HepG2 (cell line): ENCODE measurements around the gene STIM1. TPM values are rescaled to one million over a fixed set of nuclear protein-coding genes. Genes with fewer than 3 reads are reported as not detected.
A peak's percentile ranks its signal among the peaks of the same experiment; 100 is the strongest.

ENCODE experiments used
- FOXA3 ChIP-seq: IDR thresholded peaks from 2 replicates; pipeline ENCODE4 v1.6.1; 2016; ENCODE audit warnings: missing genetic modification reagents, missing compliant biosample characterization
- HOXA9 ChIP-seq: sonication (generic); formaldehyde crosslinking; IDR thresholded peaks from 2 replicates; pipeline ENCODE4 v1.8.1; 2022; ENCODE audit warnings: missing genetic modification reagents, mild to moderate bottlenecking, moderate library complexity, borderline replicate concordance
- JUND ChIP-seq: sonication (generic); formaldehyde crosslinking; IDR thresholded peaks from 2 replicates; pipeline ENCODE4 v1.8.0; 2022; ENCODE audit warnings: mild to moderate bottlenecking, missing genetic modification reagents
- KDM4B ChIP-seq: sonication (generic); formaldehyde crosslinking; IDR thresholded peaks from 2 replicates; pipeline ENCODE4 v1.4.0; 2020; ENCODE audit warnings: missing genetic modification reagents
- KLF13 ChIP-seq: sonication (generic); formaldehyde crosslinking; IDR thresholded peaks from 2 replicates; pipeline ENCODE4 v1.4.0; 2020; ENCODE audit warnings: mild to moderate bottlenecking, missing genetic modification reagents
- MIER2 ChIP-seq: IDR thresholded peaks from 2 replicates; pipeline ENCODE4 v1.6.1; 2016; ENCODE audit warnings: missing biosample characterization, missing genetic modification reagents
- NCOA2 ChIP-seq: sonication (generic); formaldehyde crosslinking; IDR thresholded peaks from 2 replicates; pipeline ENCODE4 v1.8.0; 2022; ENCODE audit warnings: inconsistent platforms
- PBX3 ChIP-seq: sonication (generic); formaldehyde crosslinking; IDR thresholded peaks from 2 replicates; pipeline ENCODE4 v1.8.1; 2023; ENCODE audit warnings: missing genetic modification reagents, inconsistent platforms, borderline replicate concordance
- REPIN1 ChIP-seq: sonication (generic); formaldehyde crosslinking; IDR thresholded peaks from 2 replicates; pipeline ENCODE4 v1.8.0; 2022; ENCODE audit warnings: missing genetic modification reagents, low read depth, mild to moderate bottlenecking, borderline replicate concordance
- ZNF224 ChIP-seq: sonication (generic); formaldehyde crosslinking; IDR thresholded peaks from 2 replicates; pipeline ENCODE4 v1.5.0; 2020; ENCODE audit warnings: mild to moderate bottlenecking, missing genetic modification reagents
- ZNF446 ChIP-seq: sonication (generic); formaldehyde crosslinking; IDR thresholded peaks from 2 replicates; pipeline ENCODE4 v1.5.0; 2020; ENCODE audit warnings: mild to moderate bottlenecking, missing genetic modification reagents
- ZNF501 ChIP-seq: sonication (generic); formaldehyde crosslinking; IDR thresholded peaks from 2 replicates; pipeline ENCODE4 v1.5.1; 2020; ENCODE audit warnings: mild to moderate bottlenecking, moderate library complexity, missing genetic modification reagents
- ZNF562 ChIP-seq: sonication (generic); formaldehyde crosslinking; IDR thresholded peaks from 2 replicates; pipeline ENCODE4 v1.8.0; 2022; ENCODE audit warnings: missing genetic modification reagents, borderline replicate concordance
- ZNF563 ChIP-seq: sonication (generic); formaldehyde crosslinking; IDR thresholded peaks from 2 replicates; pipeline ENCODE4 v1.8.0; 2022; ENCODE audit warnings: mild to moderate bottlenecking, moderate library complexity, missing genetic modification reagents
- ZNF83 ChIP-seq: sonication (generic); formaldehyde crosslinking; IDR thresholded peaks from 2 replicates; pipeline ENCODE4 v1.4.0; 2020; ENCODE audit warnings: missing genetic modification reagents, mild to moderate bottlenecking, borderline replicate concordance
- ZSCAN9 ChIP-seq: IDR thresholded peaks from 2 replicates; pipeline ENCODE4 v1.6.1; 2016; ENCODE audit warnings: borderline replicate concordance
- polyA plus RNA-seq, 8 experiments: library from polyadenylated mRNA; depleted of rRNA in 3 of 8; stranded (reverse) in 7 of 8; unstranded in 1 of 8; fragments of >200 nt; fragmentation: Illumina TruSeq in 4 of 8; extraction: Trizol in 4 of 8; gene quantifications; 2 replicates each; pipeline versions ENCODE4 v1.2.1 to v1.2.3, GENCODE V29; 2011 to 2016; ENCODE audit warnings: low read depth in 4 of 8, missing spikeins in 1 of 8, mixed read lengths in 1 of 8; ENCODE audit not compliant: insufficient read depth in 1 of 8
- total RNA-seq, 5 experiments: library from RNA; depleted of rRNA; stranded (reverse); fragments of >200 nt; fragmentation: Illumina TruSeq; extraction: Trizol; gene quantifications; 2 replicates each; pipeline ENCODE4 v1.2.3, GENCODE V29; 2016; ENCODE audit warnings: low read depth in 1 of 5
- TF ChIP-seq, protein P1 (sequence below): sonication (generic); formaldehyde crosslinking; IDR thresholded peaks from 2 replicates; pipeline ENCODE4 v1.8.1; 2023; ENCODE audit warnings: mild to moderate bottlenecking, missing genetic modification reagents
- TF ChIP-seq, protein P2 (sequence below): sonication (generic); formaldehyde crosslinking; IDR thresholded peaks from 2 replicates; pipeline ENCODE4 v1.4.0; 2020; ENCODE audit warnings: low read depth, mild to moderate bottlenecking, missing genetic modification reagents
- TF ChIP-seq, protein P3 (sequence below), 2 experiments: sonication (generic) in 1 of 2; formaldehyde crosslinking in 1 of 2; IDR thresholded peaks; 2 replicates each; pipeline versions ENCODE4 v1.4.0 to v1.6.1; 2018 to 2020; ENCODE audit warnings: missing genetic modification reagents in 2 of 2, borderline replicate concordance in 1 of 2, low read depth in 1 of 2, mild to moderate bottlenecking in 1 of 2, missing biosample characterization in 1 of 2
- TF ChIP-seq, protein P4 (sequence below): sonication (generic); formaldehyde crosslinking; IDR thresholded peaks from 2 replicates; pipeline ENCODE4 v1.5.1; 2020; ENCODE audit warnings: mild to moderate bottlenecking, moderate library complexity, missing genetic modification reagents

Gene STIM1
- total and polyA plus RNA-seq, 2 of the 13 experiments (the other 11 are each of a cell fraction or from before 2014, with no cell fraction given): 19.2 to 28.5 TPM

- TF ChIP-seq, protein P1, sequence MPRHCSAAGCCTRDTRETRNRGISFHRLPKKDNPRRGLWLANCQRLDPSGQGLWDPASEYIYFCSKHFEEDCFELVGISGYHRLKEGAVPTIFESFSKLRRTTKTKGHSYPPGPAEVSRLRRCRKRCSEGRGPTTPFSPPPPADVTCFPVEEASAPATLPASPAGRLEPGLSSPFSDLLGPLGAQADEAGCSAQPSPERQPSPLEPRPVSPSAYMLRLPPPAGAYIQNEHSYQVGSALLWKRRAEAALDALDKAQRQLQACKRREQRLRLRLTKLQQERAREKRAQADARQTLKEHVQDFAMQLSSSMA (CRISPR knock-in tag): no peak
- TF ChIP-seq ZNF563 (no peak), ZNF501 (CRISPR knock-in tag) (no peak), KLF13 (no peak), ZNF446 (CRISPR knock-in tag) (no peak), KDM4B (CRISPR knock-in tag) (peak; percentile 74; the same call in 1 of the 2 replicates), ZNF562 (CRISPR knock-in tag) (no peak), ZSCAN9 (CRISPR knock-in tag) (peak; percentile 82; the same call in 1 of the 2 replicates), JUND (CRISPR knock-in tag) (peak; percentile 55; the same call in 1 of the 2 replicates), FOXA3 (peak; percentile 88), MIER2 (CRISPR knock-in tag) (peak; percentile 74; the same call in 1 of the 2 replicates), HOXA9 (no peak), ZNF224 (no peak), PBX3 (CRISPR knock-in tag) (no peak), REPIN1 (CRISPR knock-in tag) (0 out of 2 replicates have a peak, but pooled peaks have one; percentile 34), NCOA2 (CRISPR knock-in tag) (peak; percentile 95), ZNF83 (CRISPR knock-in tag) (no peak)
- TF ChIP-seq, protein P2, sequence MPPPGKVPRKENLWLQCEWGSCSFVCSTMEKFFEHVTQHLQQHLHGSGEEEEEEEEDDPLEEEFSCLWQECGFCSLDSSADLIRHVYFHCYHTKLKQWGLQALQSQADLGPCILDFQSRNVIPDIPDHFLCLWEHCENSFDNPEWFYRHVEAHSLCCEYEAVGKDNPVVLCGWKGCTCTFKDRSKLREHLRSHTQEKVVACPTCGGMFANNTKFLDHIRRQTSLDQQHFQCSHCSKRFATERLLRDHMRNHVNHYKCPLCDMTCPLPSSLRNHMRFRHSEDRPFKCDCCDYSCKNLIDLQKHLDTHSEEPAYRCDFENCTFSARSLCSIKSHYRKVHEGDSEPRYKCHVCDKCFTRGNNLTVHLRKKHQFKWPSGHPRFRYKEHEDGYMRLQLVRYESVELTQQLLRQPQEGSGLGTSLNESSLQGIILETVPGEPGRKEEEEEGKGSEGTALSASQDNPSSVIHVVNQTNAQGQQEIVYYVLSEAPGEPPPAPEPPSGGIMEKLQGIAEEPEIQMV: no peak
- TF ChIP-seq, protein P3, sequence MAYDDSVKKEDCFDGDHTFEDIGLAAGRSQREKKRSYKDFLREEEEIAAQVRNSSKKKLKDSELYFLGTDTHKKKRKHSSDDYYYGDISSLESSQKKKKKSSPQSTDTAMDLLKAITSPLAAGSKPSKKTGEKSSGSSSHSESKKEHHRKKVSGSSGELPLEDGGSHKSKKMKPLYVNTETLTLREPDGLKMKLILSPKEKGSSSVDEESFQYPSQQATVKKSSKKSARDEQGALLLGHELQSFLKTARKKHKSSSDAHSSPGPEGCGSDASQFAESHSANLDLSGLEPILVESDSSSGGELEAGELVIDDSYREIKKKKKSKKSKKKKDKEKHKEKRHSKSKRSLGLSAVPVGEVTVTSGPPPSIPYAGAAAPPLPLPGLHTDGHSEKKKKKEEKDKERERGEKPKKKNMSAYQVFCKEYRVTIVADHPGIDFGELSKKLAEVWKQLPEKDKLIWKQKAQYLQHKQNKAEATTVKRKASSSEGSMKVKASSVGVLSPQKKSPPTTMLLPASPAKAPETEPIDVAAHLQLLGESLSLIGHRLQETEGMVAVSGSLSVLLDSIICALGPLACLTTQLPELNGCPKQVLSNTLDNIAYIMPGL (CRISPR knock-in tag; IDR thresholded peaks at IDR 0.05; ENCODE audit: borderline replicate concordance in 1 of 2, low read depth in 1 of 2): peak in 1 of 2 experiments; percentile 25; a peak in 1 of 4 replicates
- TF ChIP-seq, protein P4, sequence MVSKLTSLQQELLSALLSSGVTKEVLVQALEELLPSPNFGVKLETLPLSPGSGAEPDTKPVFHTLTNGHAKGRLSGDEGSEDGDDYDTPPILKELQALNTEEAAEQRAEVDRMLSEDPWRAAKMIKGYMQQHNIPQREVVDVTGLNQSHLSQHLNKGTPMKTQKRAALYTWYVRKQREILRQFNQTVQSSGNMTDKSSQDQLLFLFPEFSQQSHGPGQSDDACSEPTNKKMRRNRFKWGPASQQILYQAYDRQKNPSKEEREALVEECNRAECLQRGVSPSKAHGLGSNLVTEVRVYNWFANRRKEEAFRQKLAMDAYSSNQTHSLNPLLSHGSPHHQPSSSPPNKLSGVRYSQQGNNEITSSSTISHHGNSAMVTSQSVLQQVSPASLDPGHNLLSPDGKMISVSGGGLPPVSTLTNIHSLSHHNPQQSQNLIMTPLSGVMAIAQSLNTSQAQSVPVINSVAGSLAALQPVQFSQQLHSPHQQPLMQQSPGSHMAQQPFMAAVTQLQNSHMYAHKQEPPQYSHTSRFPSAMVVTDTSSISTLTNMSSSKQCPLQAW: no peak
Observed at GRCh38 chr11:3905080-3905953, 49.9 kb downstream of the STIM1 start (continued).
